C4-2B (cell line): Measurements from ENCODE around the gene HHIPL1.

ENCODE experiments used
- CTCF ChIP-seq: fragments of 450-650 bp; conservative IDR thresholded peaks from 2 replicates; pipeline ENCODE4 v1.5.1; 2017; ENCODE audit warnings: mild to moderate bottlenecking
- ZFX ChIP-seq: fragments of 450-650 bp; IDR thresholded peaks from 2 replicates; pipeline ENCODE4 v1.6.1; 2017

- TF ChIP-seq CTCF = no peak
- TF ChIP-seq ZFX = no peak
Measured at GRCh38 chr14:99624971-99625370, 20.0 kb upstream of the HHIPL1 start.
